Measurements from ENCODE around the gene DYRK3.

- TF ChIP-seq CTCF (conservative IDR thresholded peaks at IDR 0.05; ENCODE audit: low read length) = no peak
- no peak for TF ChIP-seq EZH2phosphoT487 (IDR thresholded peaks at IDR 0.05; ENCODE audit: borderline replicate concordance, low read depth, low read length)
These were observed 61.7 kb downstream of the DYRK3 start for GRCh38 chr1:206696812-206697585.

All from OCI-LY7 (cell line).